ENCODE measurements around the gene TTYH2. TPM values are rescaled to one million over a fixed set of nuclear protein-coding genes. Genes with fewer than 3 reads are reported as not detected.

Gene TTYH2
- total RNA-seq, 1 experiment from 2014 or later = 0.28 TPM

DNA sequence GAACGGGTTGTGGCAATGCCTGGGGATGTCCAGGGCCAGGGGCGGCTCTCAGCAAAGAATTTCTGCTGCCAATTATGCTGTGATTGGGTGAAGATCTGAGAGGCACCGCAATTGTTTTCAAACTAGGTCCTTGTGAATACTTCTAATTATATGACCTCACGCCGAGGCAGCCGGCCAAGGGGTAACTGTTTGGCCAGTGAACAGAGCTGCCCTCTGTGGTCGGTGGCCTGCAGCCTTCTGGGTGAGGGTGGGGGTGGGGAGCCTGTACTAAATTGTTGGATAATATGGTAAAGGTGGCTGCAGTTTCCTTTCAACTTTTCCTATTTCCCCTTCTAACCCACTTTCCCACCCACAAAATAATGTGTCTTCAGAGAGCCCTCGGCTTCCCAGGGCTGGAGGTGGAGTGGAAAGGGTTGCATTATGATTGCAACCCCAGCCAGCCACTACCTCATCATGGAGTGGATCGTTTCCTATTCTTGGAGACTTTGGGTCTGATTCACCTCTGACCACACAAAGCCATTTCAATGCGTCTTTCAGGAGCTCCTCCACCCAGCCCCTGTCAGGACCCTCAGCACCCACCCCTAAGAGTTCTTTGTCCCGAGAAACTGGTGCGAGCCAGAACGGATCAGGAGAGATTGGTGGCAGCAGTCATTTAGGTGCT, 58.7 kb downstream of the TTYH2 start:
- Mint-ChIP-seq H3K27me3 (ENCODE audit: unreplicated experiment) (peaks cover 100% of the 10 kb centered on the region), H3K36me3 (ENCODE audit: insufficient read depth, unreplicated experiment) (peaks cover 3% of the 10 kb centered on the region), H3K27ac (ENCODE audit: unreplicated experiment) (no peak overlapping the region), H3K4me1 (ENCODE audit: low read depth, unreplicated experiment) (no peaks in the 10 kb centered on the region), H3K9me3 (ENCODE audit: low read depth, unreplicated experiment) (peaks cover 4% of the 10 kb centered on the region), H3K4me3 (ENCODE audit: low read depth, unreplicated experiment) (no peak overlapping the region)
- TF ChIP-seq, protein P1, sequence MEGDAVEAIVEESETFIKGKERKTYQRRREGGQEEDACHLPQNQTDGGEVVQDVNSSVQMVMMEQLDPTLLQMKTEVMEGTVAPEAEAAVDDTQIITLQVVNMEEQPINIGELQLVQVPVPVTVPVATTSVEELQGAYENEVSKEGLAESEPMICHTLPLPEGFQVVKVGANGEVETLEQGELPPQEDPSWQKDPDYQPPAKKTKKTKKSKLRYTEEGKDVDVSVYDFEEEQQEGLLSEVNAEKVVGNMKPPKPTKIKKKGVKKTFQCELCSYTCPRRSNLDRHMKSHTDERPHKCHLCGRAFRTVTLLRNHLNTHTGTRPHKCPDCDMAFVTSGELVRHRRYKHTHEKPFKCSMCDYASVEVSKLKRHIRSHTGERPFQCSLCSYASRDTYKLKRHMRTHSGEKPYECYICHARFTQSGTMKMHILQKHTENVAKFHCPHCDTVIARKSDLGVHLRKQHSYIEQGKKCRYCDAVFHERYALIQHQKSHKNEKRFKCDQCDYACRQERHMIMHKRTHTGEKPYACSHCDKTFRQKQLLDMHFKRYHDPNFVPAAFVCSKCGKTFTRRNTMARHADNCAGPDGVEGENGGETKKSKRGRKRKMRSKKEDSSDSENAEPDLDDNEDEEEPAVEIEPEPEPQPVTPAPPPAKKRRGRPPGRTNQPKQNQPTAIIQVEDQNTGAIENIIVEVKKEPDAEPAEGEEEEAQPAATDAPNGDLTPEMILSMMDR (IDR thresholded peaks at IDR 0.05; ENCODE audit: unreplicated experiment) = no peak
- DNase-seq = no peak
- no TSS peak for BruUV-seq (replicated peaks)
- intact Hi-C loops (cut with micrococcal nuclease; ENCODE audit: unreplicated experiment) = no loop called here
- CTCF ChIA-PET = no interaction called here

DNA sequence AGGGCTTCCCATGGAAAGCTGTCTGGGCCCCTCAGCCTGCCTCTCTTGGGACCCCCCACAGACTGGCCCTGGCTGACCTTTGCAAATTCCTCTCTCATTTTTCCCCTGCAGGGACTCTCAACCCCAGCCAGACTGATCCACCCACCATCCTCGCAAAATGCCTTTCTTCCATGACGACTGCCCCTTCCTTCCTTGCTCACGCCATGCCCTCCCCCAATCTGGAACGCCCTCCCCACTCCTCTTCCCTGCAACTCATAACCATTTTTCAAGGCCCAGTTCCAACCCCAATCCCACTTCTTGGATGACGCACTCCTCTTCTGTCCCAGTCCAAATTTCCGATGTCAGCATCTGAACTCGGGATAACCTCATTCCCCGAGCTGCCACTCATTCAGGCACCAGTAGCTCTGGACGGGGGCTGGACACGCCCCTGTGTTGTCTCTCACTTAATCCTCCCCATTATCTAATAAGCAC, 59.4 kb downstream of the TTYH2 start:
- Mint-ChIP-seq H3K4me1 (ENCODE audit: low read depth, unreplicated experiment) (no peaks in the 10 kb centered on the region), H3K9me3 (ENCODE audit: low read depth, unreplicated experiment) (peaks cover under 1% of the 10 kb centered on the region), H3K27ac (ENCODE audit: unreplicated experiment) (no peak overlapping the region), H3K4me3 (ENCODE audit: low read depth, unreplicated experiment) (no peak overlapping the region), H3K36me3 (ENCODE audit: insufficient read depth, unreplicated experiment) (peaks cover 3% of the 10 kb centered on the region), H3K27me3 (ENCODE audit: unreplicated experiment) (peaks cover 97% of the 10 kb centered on the region)
- intact Hi-C loops (cut with micrococcal nuclease; ENCODE audit: unreplicated experiment) = no loop called here
- TF ChIP-seq, protein P1 (IDR thresholded peaks at IDR 0.05; ENCODE audit: unreplicated experiment) = no peak
- DNase-seq = no peak
- CTCF ChIA-PET = no interaction called here
- no TSS peak for BruUV-seq (replicated peaks)

DNA sequence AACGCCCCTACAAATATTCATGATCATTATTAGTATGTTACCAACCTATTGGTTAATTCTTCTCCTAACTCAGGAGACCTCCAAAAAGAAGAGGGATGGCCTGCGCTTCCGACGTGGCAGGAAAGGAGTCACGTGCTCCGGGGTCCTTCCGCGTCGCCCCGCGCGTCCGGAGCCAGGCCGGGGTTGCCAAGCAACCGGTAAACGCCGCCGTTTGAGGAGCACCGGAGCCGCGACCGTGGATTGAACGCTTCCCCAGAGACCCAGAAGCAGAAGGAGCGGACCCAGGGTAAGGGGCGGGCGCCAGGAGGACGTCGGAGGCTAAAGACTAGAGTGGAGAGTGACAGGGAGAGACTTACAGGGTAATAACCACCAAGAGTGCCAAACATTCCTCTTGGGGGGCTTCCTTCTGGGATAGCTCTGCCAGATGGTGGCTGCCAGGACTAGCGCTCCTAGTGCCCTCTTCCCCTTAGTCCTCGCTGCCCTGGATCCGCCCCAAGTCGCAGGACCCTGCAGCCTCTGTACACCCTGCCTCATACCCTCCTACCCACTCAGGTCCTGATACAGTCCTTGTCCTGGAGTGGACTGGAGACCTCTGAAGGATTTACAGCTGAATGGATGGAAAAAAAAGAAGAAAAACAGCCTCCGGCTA, 60.8 kb downstream of the TTYH2 start, which contains the start of gene DNAI2:
TSS of gene DNAI2 (plus strand) at position 175 of the 649 bp plus-strand sequence. CDS start 7,584 bp downstream, outside the sequence.
- peaks cover 3% of the 10 kb centered on the region for H3K36me3 Mint-ChIP-seq (ENCODE audit: insufficient read depth, unreplicated experiment)
- H3K9me3 Mint-ChIP-seq (ENCODE audit: low read depth, unreplicated experiment) = no peaks in the 10 kb centered on the region
- H3K4me1 Mint-ChIP-seq (ENCODE audit: low read depth, unreplicated experiment) = no peaks in the 10 kb centered on the region
- no peak within 1 kb of the TSS for H3K27ac Mint-ChIP-seq (ENCODE audit: unreplicated experiment)
- H3K4me3 Mint-ChIP-seq (ENCODE audit: low read depth, unreplicated experiment) = no peak within 1 kb of the TSS
- TF ChIP-seq, protein P1 (IDR thresholded peaks at IDR 0.05; ENCODE audit: unreplicated experiment) = no peak
- intact Hi-C loops (cut with micrococcal nuclease; ENCODE audit: unreplicated experiment) = no loop called here
- CTCF ChIA-PET = no interaction called here
- DNase-seq = no peak
- H3K27me3 Mint-ChIP-seq (ENCODE audit: unreplicated experiment) = peaks cover 83% of the 10 kb centered on the region
- BruUV-seq (replicated peaks) = no TSS peak

DNA sequence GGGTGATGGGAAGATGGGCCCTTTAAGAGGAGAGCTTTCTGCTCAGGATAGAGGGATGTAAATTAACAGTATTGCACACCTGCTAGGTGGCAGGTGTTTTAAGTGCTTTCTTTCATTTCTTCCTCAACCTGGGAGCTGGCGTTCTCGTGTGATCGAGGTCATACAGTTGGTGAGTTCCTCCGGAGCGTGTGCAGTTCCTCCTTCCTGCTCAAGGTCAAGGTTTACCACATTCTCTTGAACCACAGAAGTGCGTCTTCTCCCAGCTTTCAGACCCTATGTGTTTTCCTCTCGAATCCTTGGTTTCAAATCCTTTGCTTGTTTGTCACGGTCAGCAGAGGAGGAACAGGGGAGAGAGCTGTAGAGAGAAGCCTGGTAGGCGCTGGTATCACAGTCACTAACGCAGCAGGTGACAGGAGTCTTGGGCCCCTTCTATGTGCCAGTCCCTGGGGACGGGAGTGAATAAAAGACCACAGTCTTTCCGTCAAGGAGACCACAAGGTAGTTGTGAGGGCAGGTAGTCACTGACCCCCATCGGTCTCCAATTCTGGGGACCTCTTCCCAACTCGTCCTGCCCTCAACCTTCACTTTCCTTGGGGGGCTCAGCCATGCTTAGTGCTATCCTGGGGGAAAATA, 61.5 kb downstream of the TTYH2 start:
- TF ChIP-seq, protein P1 (IDR thresholded peaks at IDR 0.05; ENCODE audit: unreplicated experiment) = no peak
- Mint-ChIP-seq H3K4me3 (ENCODE audit: low read depth, unreplicated experiment) (no peak overlapping the region), H3K27me3 (ENCODE audit: unreplicated experiment) (peaks cover 76% of the 10 kb centered on the region), H3K36me3 (ENCODE audit: insufficient read depth, unreplicated experiment) (peaks cover 2% of the 10 kb centered on the region), H3K4me1 (ENCODE audit: low read depth, unreplicated experiment) (no peaks in the 10 kb centered on the region), H3K27ac (ENCODE audit: unreplicated experiment) (no peak overlapping the region), H3K9me3 (ENCODE audit: low read depth, unreplicated experiment) (no peaks in the 10 kb centered on the region)
- intact Hi-C loops (cut with micrococcal nuclease; ENCODE audit: unreplicated experiment) = no loop called here
- CTCF ChIA-PET = no interaction called here
- no peak for DNase-seq
- no TSS peak for BruUV-seq (replicated peaks)
